PC-9 (cell line): Measurements from ENCODE around the gene PPP3R1. TPM values are rescaled to one million over a fixed set of nuclear protein-coding genes. Genes with fewer than 3 reads are reported as not detected.

Source experiments
- BruUV-seq: library from RNA; stranded (reverse); fragments of 400-500 nt; replicated peaks from 2 replicates; lab custom pipeline; 2021; lab: Mats Ljungman, UMichigan
- CTCF ChIA-PET: fragments of 300-600 bp; sonication (Branson Sonifier 250); formaldehyde crosslinking; loops from one replicate; lab custom pipeline; 2022; ENCODE audit warnings: antibody characterized with exemption; lab: Charles Lee
- POLR2A ChIA-PET: fragments of 300-600 bp; sonication (Branson Sonifier 250); formaldehyde crosslinking; loops from one replicate; lab custom pipeline; 2022; ENCODE audit warnings: antibody characterized with exemption; ENCODE audit not compliant: unreplicated experiment; lab: Charles Lee
- DNase-seq, 2 experiments: peaks; one replicate each; pipeline versions ENCODE4 v3.0.0 to v3.0.0-alpha.2; 2015 to 2022; ENCODE audit warnings: mixed read lengths in 1 of 2
- H2AFZ ChIP-seq: fragments of 200-600 bp; sonication (generic); 2 replicates; pipeline ENCODE4 v1.8.1; 2017; ENCODE audit warnings: antibody characterized with exemption
- H3F3A ChIP-seq: fragments of 200-600 bp; sonication (generic); 2 replicates; pipeline ENCODE4 v1.8.1; 2017; ENCODE audit warnings: antibody characterized with exemption, mild to moderate bottlenecking, low read depth; ENCODE audit not compliant: insufficient read depth
- H3K27ac ChIP-seq: fragments of 200-600 bp; sonication (generic); 2 replicates; pipeline ENCODE4 v1.6.1; 2016; ENCODE audit warnings: mixed run types
- H3K27me3 ChIP-seq: fragments of 200-600 bp; sonication (generic); 2 replicates; pipeline ENCODE4 v1.6.1; 2016; ENCODE audit warnings: low read depth, mixed run types; ENCODE audit not compliant: insufficient read depth
- H3K36me3 ChIP-seq: fragments of 200-600 bp; sonication (generic); 2 replicates; pipeline ENCODE4 v1.6.1; 2016; ENCODE audit warnings: low read depth, mixed run types
- H3K4me1 ChIP-seq: fragments of 200-600 bp; sonication (generic); replicated peaks from 2 replicates; pipeline ENCODE4 v1.6.1; 2016; ENCODE audit warnings: mixed run types; ENCODE audit not compliant: insufficient read depth
- H3K4me2 ChIP-seq: fragments of 200-600 bp; sonication (generic); 2 replicates; pipeline ENCODE4 v1.6.1; 2017; ENCODE audit warnings: mixed run types
- H3K4me3 ChIP-seq: fragments of 200-600 bp; sonication (generic); 2 replicates; pipeline ENCODE4 v1.6.1; 2016; ENCODE audit warnings: mixed run types
- H3K79me2 ChIP-seq: fragments of 200-600 bp; sonication (generic); 2 replicates; pipeline ENCODE4 v1.6.1; 2017; ENCODE audit warnings: low read depth, mixed run types
- H3K9me2 ChIP-seq: fragments of 200-600 bp; sonication (generic); 2 replicates; pipeline ENCODE4 v1.8.1; 2017; ENCODE audit warnings: mild to moderate bottlenecking; ENCODE audit not compliant: insufficient read depth
- H3K9me3 ChIP-seq: fragments of 200-600 bp; sonication (generic); 2 replicates; pipeline ENCODE4 v1.8.1; 2016; ENCODE audit warnings: low read depth; ENCODE audit not compliant: insufficient read depth
- H4K20me1 ChIP-seq: fragments of 200-600 bp; sonication (generic); 2 replicates; pipeline ENCODE4 v1.8.1; 2017; ENCODE audit not compliant: insufficient read depth
- CTCF ChIP-seq: fragments of 200-600 bp; sonication (generic); conservative IDR thresholded peaks from 2 replicates; pipeline ENCODE4 v1.6.1; 2017; ENCODE audit warnings: mixed run types, antibody characterized with exemption, mild to moderate bottlenecking, moderate library complexity
- EZH2 ChIP-seq: fragments of 200-600 bp; sonication (generic); IDR thresholded peaks from 2 replicates; pipeline ENCODE4 v1.8.0; 2017; ENCODE audit warnings: antibody characterized with exemption, low read depth
- intact Hi-C: fragments of 100-400 bp; cut with micrococcal nuclease; formaldehyde crosslinking; loops from one replicate; pipeline ENCODE4 v1.10.0; 2022; ENCODE audit not compliant: unreplicated experiment
- total RNA-seq: library from RNA; stranded (reverse); gene quantifications from 2 replicates; pipeline ENCODE4 v1.2.3, GENCODE V29; 2021

Gene PPP3R1
- total RNA-seq, 1 experiment from 2014 or later, result 67.5 TPM

- Histone ChIP-seq H2AFZ (no peak overlapping the region), H3K9me3 (no peaks in the 10 kb centered on the region), H3K79me2 (no peaks in the 10 kb centered on the region), H3F3A (no peaks in the 10 kb centered on the region), H3K4me2 (no peak overlapping the region), H4K20me1 (no peaks in the 10 kb centered on the region; the same call in 1 of the 2 replicates), H3K9me2 (no peaks in the 10 kb centered on the region), H3K27ac (no peak overlapping the region), H3K4me3 (no peak overlapping the region), H3K36me3 (no peaks in the 10 kb centered on the region), H3K27me3 (no peaks in the 10 kb centered on the region), H3K4me1 (no peaks in the 10 kb centered on the region)
- CTCF ChIA-PET, result no interaction called here
- no TSS peak for BruUV-seq
- intact Hi-C loops, result no loop called here
- TF ChIP-seq CTCF (no peak), EZH2 (no peak)
- POLR2A ChIA-PET, result no interaction called here
- DNase-seq, result no peak
These were observed 117.8 kb downstream of the PPP3R1 start for GRCh38 chr2:68134554-68134953.

GRCh38 chr2:68134120-68134519 lies 118.2 kb downstream of the PPP3R1 start:
- Histone ChIP-seq H3F3A (no peaks in the 10 kb centered on the region), H3K9me2 (no peaks in the 10 kb centered on the region), H3K27me3 (no peaks in the 10 kb centered on the region), H3K27ac (no peak overlapping the region), H3K4me2 (no peak overlapping the region), H3K79me2 (no peaks in the 10 kb centered on the region), H3K9me3 (no peaks in the 10 kb centered on the region), H3K4me1 (no peaks in the 10 kb centered on the region), H2AFZ (no peak overlapping the region), H3K36me3 (no peaks in the 10 kb centered on the region), H3K4me3 (no peak overlapping the region), H4K20me1 (no peaks in the 10 kb centered on the region; the same call in 1 of the 2 replicates)
- TF ChIP-seq EZH2 (no peak), CTCF (no peak)
- no TSS peak for BruUV-seq
- intact Hi-C loops, result no loop called here
- CTCF ChIA-PET, result no interaction called here
- no peak for DNase-seq
- POLR2A ChIA-PET, result no interaction called here

Other genes with a start within 250 kb of the PPP3R1 start
- 22.3 and 24.8 TPM in 2 replicates for gene C1D, start 189.5 kb downstream of the PPP3R1 start, total RNA-seq
- gene PNO1, start 94.6 kb downstream of the PPP3R1 start, total RNA-seq, result 11.2 and 17.8 TPM in 2 replicates
- gene CNRIP1, start 67.4 kb upstream of the PPP3R1 start, total RNA-seq, result not detected in 2 replicates
- gene PLEK, start 112.8 kb upstream of the PPP3R1 start, total RNA-seq, result not detected in 2 replicates
- 1.2 and 1.6 TPM in 2 replicates for gene FBXO48, start 214.8 kb upstream of the PPP3R1 start, total RNA-seq
- 3.9 and 4.5 TPM in 2 replicates for gene APLF, start 215.1 kb upstream of the PPP3R1 start, total RNA-seq